NB4 (cell line): ENCODE data around the gene ST8SIA6.

Experiments
- DNase-seq: peaks from one replicate; pipeline ENCODE4 v3.0.0; 2010; ENCODE audit warnings: low read depth
- H3K4me3 ChIP-seq: one replicate; pipeline ENCODE4 v1.5.1; 2011; ENCODE audit warnings: mild to moderate bottlenecking, low read depth, low read length, moderate library complexity
- MAX ChIP-seq: IDR thresholded peaks from 2 replicates; pipeline ENCODE4 v1.6.1; 2011; ENCODE audit warnings: low read depth, low read length
- MYC ChIP-seq: IDR thresholded peaks from 2 replicates; pipeline ENCODE4 v1.6.1; 2011; ENCODE audit warnings: low read depth, low read length
- POLR2A ChIP-seq: IDR thresholded peaks from 2 replicates; pipeline ENCODE4 v1.6.1; 2011; ENCODE audit warnings: mild to moderate bottlenecking; ENCODE audit not compliant: insufficient read length; ENCODE audit errors: extremely low read depth
- TF ChIP-seq, protein P1 (sequence below): IDR thresholded peaks from one replicate; pipeline ENCODE4 v1.5.1; 2012; ENCODE audit warnings: low read depth, low read length

Gene ST8SIA6

DNA sequence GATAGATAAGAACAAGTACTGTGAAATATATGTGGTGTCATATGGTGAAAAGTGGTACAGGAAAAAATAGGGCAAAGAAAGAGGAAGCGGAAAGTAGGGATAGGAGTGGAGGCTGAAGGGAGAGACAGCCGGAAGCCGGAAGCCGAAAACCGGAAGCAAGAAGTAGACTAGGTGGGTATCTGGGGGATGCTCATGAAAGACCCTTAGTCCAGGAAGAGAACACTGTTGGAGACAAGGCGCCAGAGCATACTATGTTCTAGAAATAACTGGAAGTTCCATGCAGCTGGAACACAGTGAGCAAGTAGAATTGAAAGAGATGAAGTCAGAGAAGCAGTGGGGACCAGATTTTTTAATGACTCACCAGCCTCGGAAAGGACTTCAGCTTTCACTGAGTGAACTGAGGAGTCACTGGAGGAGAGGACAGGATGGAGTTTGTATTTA lies 22.5 kb downstream of the ST8SIA6 start:
- DNase-seq, result no peak
- TF ChIP-seq MYC, result no peak
- no peak for TF ChIP-seq POLR2A
- TF ChIP-seq MAX, result no peak
- TF ChIP-seq, protein P1, sequence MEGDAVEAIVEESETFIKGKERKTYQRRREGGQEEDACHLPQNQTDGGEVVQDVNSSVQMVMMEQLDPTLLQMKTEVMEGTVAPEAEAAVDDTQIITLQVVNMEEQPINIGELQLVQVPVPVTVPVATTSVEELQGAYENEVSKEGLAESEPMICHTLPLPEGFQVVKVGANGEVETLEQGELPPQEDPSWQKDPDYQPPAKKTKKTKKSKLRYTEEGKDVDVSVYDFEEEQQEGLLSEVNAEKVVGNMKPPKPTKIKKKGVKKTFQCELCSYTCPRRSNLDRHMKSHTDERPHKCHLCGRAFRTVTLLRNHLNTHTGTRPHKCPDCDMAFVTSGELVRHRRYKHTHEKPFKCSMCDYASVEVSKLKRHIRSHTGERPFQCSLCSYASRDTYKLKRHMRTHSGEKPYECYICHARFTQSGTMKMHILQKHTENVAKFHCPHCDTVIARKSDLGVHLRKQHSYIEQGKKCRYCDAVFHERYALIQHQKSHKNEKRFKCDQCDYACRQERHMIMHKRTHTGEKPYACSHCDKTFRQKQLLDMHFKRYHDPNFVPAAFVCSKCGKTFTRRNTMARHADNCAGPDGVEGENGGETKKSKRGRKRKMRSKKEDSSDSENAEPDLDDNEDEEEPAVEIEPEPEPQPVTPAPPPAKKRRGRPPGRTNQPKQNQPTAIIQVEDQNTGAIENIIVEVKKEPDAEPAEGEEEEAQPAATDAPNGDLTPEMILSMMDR, result no peak
- H3K4me3 ChIP-seq, result no peak overlapping the region

DNA sequence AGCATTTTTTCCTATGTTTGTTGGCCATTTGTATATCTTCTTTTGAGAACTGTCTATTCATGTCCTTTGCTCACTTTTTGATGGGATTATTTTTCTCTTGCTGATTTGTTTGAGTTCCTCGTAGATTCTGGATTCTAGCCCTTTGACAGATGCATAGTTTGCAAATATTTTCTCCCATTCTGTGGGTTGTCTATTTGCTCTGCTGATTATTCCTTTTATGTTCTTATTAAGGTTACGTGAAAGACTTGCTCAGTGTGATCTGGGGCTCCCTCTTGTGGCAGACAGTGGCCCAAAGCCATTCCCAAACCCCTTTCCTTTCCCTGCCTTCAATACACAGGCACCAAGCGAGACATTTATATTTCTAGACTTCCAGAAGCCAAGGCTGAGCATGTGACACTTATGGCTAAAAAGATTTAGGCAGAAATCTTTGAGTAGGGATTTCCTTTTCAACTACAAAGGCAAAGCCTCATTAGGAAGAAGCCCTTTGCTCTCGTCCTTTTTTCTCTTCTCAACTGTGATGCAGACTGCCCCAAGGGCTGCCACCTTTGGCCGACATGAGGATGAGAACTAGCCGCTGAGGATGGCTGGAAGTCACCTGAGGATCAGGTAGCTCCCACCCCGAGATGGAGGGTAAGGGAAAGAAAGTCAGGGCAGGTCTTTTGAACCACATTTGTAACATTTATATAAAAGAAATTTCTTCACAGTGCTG lies 23.6 kb downstream of the ST8SIA6 start:
- no peak overlapping the region for H3K4me3 ChIP-seq
- TF ChIP-seq MAX (no peak), MYC (no peak), POLR2A (no peak)
- TF ChIP-seq, protein P1, result peak; percentile 66
- DNase-seq, result peak; percentile 48

- DNase-seq, result no peak
- TF ChIP-seq POLR2A, result no peak
- TF ChIP-seq, protein P1, result no peak
- H3K4me3 ChIP-seq, result no peak overlapping the region
Observed at GRCh38 chr10:17429490-17429889, 24.9 kb downstream of the ST8SIA6 start.

GRCh38 chr10:17428351-17429097 lies 25.9 kb downstream of the ST8SIA6 start:
- no peak overlapping the region for H3K4me3 ChIP-seq
- DNase-seq, result peak; percentile 31
- TF ChIP-seq MYC, result no peak
- TF ChIP-seq MAX, result no peak
- TF ChIP-seq, protein P1, result no peak
- no peak for TF ChIP-seq POLR2A

DNA sequence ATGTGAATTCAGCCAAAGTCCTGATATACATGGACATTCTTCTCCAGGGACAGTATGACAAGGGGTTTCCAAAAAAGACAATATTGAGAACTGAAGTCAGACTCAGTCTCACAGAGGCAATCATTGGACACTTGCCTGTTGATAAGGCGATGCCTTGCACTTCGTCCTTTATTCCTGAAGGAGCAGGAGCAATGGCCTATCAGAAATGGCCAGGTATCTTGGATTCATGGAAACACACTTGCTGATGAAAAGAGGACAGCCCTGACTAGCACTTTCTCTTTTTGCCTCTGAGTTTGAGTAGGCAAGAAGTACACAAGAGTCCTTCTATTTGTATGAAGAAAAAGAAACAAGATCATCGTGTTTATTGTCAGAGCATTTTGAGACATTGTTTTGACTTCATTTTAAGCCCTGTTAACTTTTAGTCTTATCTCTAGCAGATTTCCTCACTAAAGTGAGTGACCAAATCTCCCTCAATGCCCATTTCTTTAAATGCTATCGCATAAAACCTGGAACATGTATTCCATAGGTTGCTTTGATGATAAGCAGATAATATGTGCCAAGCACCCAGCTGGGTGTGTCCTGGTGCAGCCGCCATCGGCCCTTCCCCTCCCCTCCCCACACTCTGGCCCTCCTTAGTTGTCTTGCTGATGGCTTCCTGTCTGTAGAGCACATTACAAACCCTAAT lies 26.6 kb downstream of the ST8SIA6 start:
- no peak for DNase-seq
- H3K4me3 ChIP-seq, result no peak overlapping the region
- TF ChIP-seq, protein P1, result no peak
- TF ChIP-seq MAX (no peak), MYC (no peak), POLR2A (no peak)
